ENCODE results near the gene SYT5. TPM values are rescaled to one million over a fixed set of nuclear protein-coding genes. Genes with fewer than 3 reads are reported as not detected.
"Not testable (repeated sequence)": the region's sequence is repeated elsewhere in the genome, so short reads cannot be mapped to it uniquely, and the experiment has no call there.

Gene SYT5
- total and polyA plus RNA-seq, 2 experiments from 2014 or later, result 0.98 to 1.4 TPM

- not testable (repeated sequence) for H3K36me3 ChIP-seq (replicated peaks; ENCODE audit: insufficient read depth, low read depth); H3K4me2 ChIP-seq
These were observed 22.1 kb upstream of the SYT5 start for GRCh38 chr19:55202199-55202598.

GRCh38 chr19:55199620-55200204, 19.6 kb upstream of the SYT5 start:
- Histone ChIP-seq H3K4me2 (no peak overlapping the region), H3K36me3 (replicated peaks; ENCODE audit: insufficient read depth, low read depth) (no peaks in the 10 kb centered on the region), H3K79me2 (no peaks in the 10 kb centered on the region), H3K4me3 (no peak overlapping the region), H3K27ac (no peak overlapping the region), H3K27me3 (no peaks in the 10 kb centered on the region), H4K20me1 (ENCODE audit: insufficient read depth, poor library complexity, severe bottlenecking) (no peaks in the 10 kb centered on the region), H3K4me1 (ENCODE audit: insufficient read depth) (no peaks in the 10 kb centered on the region), H2AFZ (no peak overlapping the region), H3K9me3 (ENCODE audit: low read depth) (no peaks in the 10 kb centered on the region), H3K9me2 (replicated peaks; ENCODE audit: insufficient read depth) (no peaks in the 10 kb centered on the region)
- WGBS (ENCODE audit: low lambda C conversion rate, missing lambda C conversion rate), result 72% methylated on average over 5 of the region's 5 CpGs
- DNase-seq (ENCODE audit: low spot score), result no peak
- TF ChIP-seq EZH2 (IDR thresholded peaks at IDR 0.05; ENCODE audit: borderline replicate concordance) (no peak), CTCF (IDR thresholded peaks at IDR 0.05; ENCODE audit: poor library complexity) (no peak), EZH2phosphoT487 (IDR thresholded peaks at IDR 0.05; ENCODE audit: low read depth, severe bottlenecking, unreplicated experiment) (no peak)

More at GRCh38 chr19:55202199-55202598, 22.1 kb upstream of the SYT5 start:
- not testable (repeated sequence) for H3K9me3 ChIP-seq (ENCODE audit: low read depth); H3K9me2 ChIP-seq (replicated peaks; ENCODE audit: insufficient read depth); H4K20me1 ChIP-seq (ENCODE audit: insufficient read depth, poor library complexity, severe bottlenecking); H3K79me2 ChIP-seq; H2AFZ ChIP-seq; H3K27ac ChIP-seq; H3K4me1 ChIP-seq (ENCODE audit: insufficient read depth); H3K4me3 ChIP-seq; H3K27me3 ChIP-seq
- DNase-seq (ENCODE audit: low spot score), result peak; percentile 5
- WGBS (ENCODE audit: low lambda C conversion rate, missing lambda C conversion rate), result 88% methylated on average over 10 of the region's 10 CpGs
- peak; percentile 14 for TF ChIP-seq CTCF (IDR thresholded peaks at IDR 0.05; ENCODE audit: poor library complexity)

- no peaks in the 10 kb centered on the region for H3K9me2 ChIP-seq (replicated peaks; ENCODE audit: insufficient read depth)
- no peak overlapping the region for H2AFZ ChIP-seq
- WGBS (ENCODE audit: low lambda C conversion rate, missing lambda C conversion rate), result 73% methylated on average over 5 of the region's 5 CpGs
- H3K4me2 ChIP-seq, result no peak overlapping the region
- no peaks in the 10 kb centered on the region for H3K4me1 ChIP-seq (ENCODE audit: insufficient read depth)
- H3K9me3 ChIP-seq (ENCODE audit: low read depth), result no peaks in the 10 kb centered on the region
- H3K36me3 ChIP-seq (replicated peaks; ENCODE audit: insufficient read depth, low read depth), result no peaks in the 10 kb centered on the region
- no peaks in the 10 kb centered on the region for H3K79me2 ChIP-seq
- H4K20me1 ChIP-seq (ENCODE audit: insufficient read depth, poor library complexity, severe bottlenecking), result no peaks in the 10 kb centered on the region
- no peak overlapping the region for H3K4me3 ChIP-seq
- DNase-seq (ENCODE audit: low spot score), result peak; percentile 5
- H3K27ac ChIP-seq, result no peak overlapping the region
- H3K27me3 ChIP-seq, result no peaks in the 10 kb centered on the region
- TF ChIP-seq CTCF (IDR thresholded peaks at IDR 0.05; ENCODE audit: poor library complexity), result no peak
- TF ChIP-seq EZH2 (IDR thresholded peaks at IDR 0.05; ENCODE audit: borderline replicate concordance), result no peak
- TF ChIP-seq EZH2phosphoT487 (IDR thresholded peaks at IDR 0.05; ENCODE audit: low read depth, severe bottlenecking, unreplicated experiment), result no peak
These were observed 18.6 kb upstream of the SYT5 start for GRCh38 chr19:55198651-55199050.

DNA sequence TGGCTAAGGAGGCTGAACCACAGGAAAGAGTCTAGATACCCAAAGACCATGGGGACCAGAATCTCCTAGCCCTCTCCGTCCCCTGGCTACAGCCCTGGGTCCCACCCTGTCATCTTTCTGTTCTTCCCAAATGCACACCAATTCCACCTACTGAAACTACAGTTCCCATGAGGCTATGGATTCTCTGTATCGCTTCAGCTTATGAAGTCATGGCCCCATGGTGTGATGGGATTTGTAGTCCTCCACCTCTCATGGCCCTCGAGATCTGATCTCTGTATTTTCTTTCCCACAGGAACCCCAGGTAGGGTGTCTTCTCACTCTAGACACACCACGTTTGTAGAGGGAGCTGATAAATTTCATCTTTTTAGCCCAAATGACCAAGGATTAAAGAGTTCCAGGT, 17.4 kb upstream of the SYT5 start:
- H2AFZ ChIP-seq, result no peak overlapping the region
- no peaks in the 10 kb centered on the region for H3K4me1 ChIP-seq (ENCODE audit: insufficient read depth)
- H3K27ac ChIP-seq, result no peak overlapping the region
- H3K4me2 ChIP-seq, result no peak overlapping the region
- no peak for TF ChIP-seq CTCF (IDR thresholded peaks at IDR 0.05; ENCODE audit: poor library complexity)
- TF ChIP-seq EZH2phosphoT487 (IDR thresholded peaks at IDR 0.05; ENCODE audit: low read depth, severe bottlenecking, unreplicated experiment), result no peak
- no peak for TF ChIP-seq EZH2 (IDR thresholded peaks at IDR 0.05; ENCODE audit: borderline replicate concordance)
- no peaks in the 10 kb centered on the region for H4K20me1 ChIP-seq (ENCODE audit: insufficient read depth, poor library complexity, severe bottlenecking)
- 76% methylated on average over 4 of the region's 4 CpGs for WGBS (ENCODE audit: low lambda C conversion rate, missing lambda C conversion rate)
- no peaks in the 10 kb centered on the region for H3K9me3 ChIP-seq (ENCODE audit: low read depth)
- no peaks in the 10 kb centered on the region for H3K36me3 ChIP-seq (replicated peaks; ENCODE audit: insufficient read depth, low read depth)
- no peaks in the 10 kb centered on the region for H3K79me2 ChIP-seq
- H3K4me3 ChIP-seq, result no peak overlapping the region
- DNase-seq (ENCODE audit: low spot score), result peak; percentile 2
- no peaks in the 10 kb centered on the region for H3K27me3 ChIP-seq
- H3K9me2 ChIP-seq (replicated peaks; ENCODE audit: insufficient read depth), result no peaks in the 10 kb centered on the region

All from hepatocyte (in vitro differentiated cells).